ENCODE measurements around the gene RASD1. TPM values are rescaled to one million over a fixed set of nuclear protein-coding genes. Genes with fewer than 3 reads are reported as not detected.

Gene RASD1
- total RNA-seq, 1 donor from 2014 or later = 0.31 TPM

DNA sequence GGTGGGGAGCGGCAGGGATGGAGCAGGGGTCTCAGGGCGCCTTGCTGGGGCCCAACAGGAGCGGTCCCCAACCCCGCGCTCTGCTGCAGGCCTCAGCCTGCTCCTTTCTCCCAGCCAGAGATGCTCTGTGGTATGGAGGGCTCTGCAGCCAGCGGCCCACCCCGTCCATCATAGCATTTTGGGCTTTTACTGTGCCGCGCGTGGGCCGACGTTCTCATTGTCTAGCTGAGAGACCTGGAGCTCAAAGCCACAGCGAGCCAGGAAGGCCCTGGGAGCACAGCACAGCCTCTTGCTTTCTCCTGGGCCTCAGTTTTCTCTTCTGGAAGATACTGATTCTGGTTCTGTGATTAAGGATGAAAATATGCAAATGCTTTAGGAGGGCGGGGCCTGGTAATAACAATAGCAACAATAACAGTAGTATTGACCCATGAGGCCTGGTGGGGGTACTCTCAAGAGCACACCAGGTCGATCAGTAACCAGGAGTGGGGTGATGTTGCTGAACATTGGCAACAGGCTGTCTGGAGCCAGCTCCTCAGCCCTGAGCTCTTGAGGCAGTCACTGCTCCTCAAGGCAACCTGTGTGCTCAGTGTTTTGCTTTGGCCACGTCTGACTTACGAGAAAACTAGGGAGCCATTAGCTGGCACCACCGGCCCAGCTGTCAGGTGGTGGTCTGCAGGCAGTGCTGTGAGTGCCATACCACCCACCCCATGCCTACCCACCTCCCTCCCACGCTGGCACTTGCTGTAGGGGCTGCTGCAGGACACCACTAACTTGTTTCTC is 1.1 kb upstream of the RASD1 start:
- no peaks in the 10 kb centered on the region for H3K9me3 Mint-ChIP-seq (ENCODE audit: unreplicated experiment)
- no peak for DNase-seq (ENCODE audit: low spot score)
- peaks cover 15% of the 10 kb centered on the region for H3K27me3 Mint-ChIP-seq (ENCODE audit: unreplicated experiment)
- TF ChIP-seq CTCF (IDR thresholded peaks at IDR 0.05; ENCODE audit: unreplicated experiment) = no peak
- H3K4me3 Mint-ChIP-seq (ENCODE audit: unreplicated experiment) = peak overlapping the region; percentile 79
- H3K27ac Mint-ChIP-seq (ENCODE audit: unreplicated experiment) = no peak overlapping the region
- H3K36me3 Mint-ChIP-seq (ENCODE audit: low read depth, unreplicated experiment) = peaks cover 4% of the 10 kb centered on the region
- peaks cover 9% of the 10 kb centered on the region for H3K4me1 Mint-ChIP-seq (ENCODE audit: unreplicated experiment)

- no peak for TF ChIP-seq CTCF (IDR thresholded peaks at IDR 0.05; ENCODE audit: unreplicated experiment)
- Mint-ChIP-seq H3K36me3 (ENCODE audit: low read depth, unreplicated experiment) (peaks cover 12% of the 10 kb centered on the region), H3K27me3 (ENCODE audit: unreplicated experiment) (peaks cover 15% of the 10 kb centered on the region), H3K27ac (ENCODE audit: unreplicated experiment) (no peak overlapping the region), H3K4me3 (ENCODE audit: unreplicated experiment) (peak overlapping the region; percentile 87), H3K9me3 (ENCODE audit: unreplicated experiment) (no peaks in the 10 kb centered on the region), H3K4me1 (ENCODE audit: unreplicated experiment) (peaks cover 9% of the 10 kb centered on the region)
- DNase-seq (ENCODE audit: low spot score) = peak; percentile 31
Observed at GRCh38 chr17:17495536-17496188, 533 bp downstream of the RASD1 start.

DNA sequence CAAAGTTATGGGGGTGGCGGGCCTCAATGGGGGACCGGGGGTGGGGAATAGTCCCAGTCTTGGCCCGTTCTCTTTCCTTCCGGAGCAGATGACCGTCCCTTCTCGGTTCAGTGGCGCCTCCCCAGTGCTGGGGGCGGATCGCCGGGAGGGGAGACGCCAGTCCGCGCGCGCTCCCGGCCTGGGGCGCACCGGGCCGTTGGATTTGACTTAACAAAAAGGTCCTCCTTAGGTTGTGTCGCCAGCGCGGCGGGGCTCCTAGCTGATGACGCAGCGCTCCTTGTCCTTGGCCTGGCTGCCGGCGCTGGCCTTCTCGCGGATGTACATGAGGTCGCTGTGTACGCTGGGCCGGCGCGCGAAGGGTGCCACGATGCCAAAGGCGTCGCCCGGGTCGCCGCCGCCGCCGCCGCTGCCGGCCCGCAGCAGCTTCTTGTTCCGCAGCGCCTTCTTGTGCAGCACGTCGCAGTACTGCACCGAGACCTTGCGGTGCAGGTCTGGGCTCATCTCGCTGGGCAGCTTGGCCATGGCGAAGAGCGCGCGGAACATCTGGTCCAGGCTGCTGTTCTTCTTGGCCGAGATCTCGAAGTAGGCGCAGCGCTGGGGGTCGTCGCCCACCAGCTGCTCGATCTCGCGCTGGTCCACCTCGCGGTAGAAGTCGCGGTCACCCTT is 1.2 kb downstream of the RASD1 start:
- Mint-ChIP-seq H3K36me3 (ENCODE audit: low read depth, unreplicated experiment) (peaks cover 12% of the 10 kb centered on the region), H3K9me3 (ENCODE audit: unreplicated experiment) (no peaks in the 10 kb centered on the region), H3K4me3 (ENCODE audit: unreplicated experiment) (peak overlapping the region; percentile 62), H3K27ac (ENCODE audit: unreplicated experiment) (no peak overlapping the region), H3K4me1 (ENCODE audit: unreplicated experiment) (peaks cover 9% of the 10 kb centered on the region), H3K27me3 (ENCODE audit: unreplicated experiment) (peaks cover 13% of the 10 kb centered on the region)
- TF ChIP-seq CTCF (IDR thresholded peaks at IDR 0.05; ENCODE audit: unreplicated experiment) = no peak
- DNase-seq (ENCODE audit: low spot score) = peak; percentile 45

- Mint-ChIP-seq H3K4me1 (ENCODE audit: unreplicated experiment) (peaks cover 9% of the 10 kb centered on the region), H3K9me3 (ENCODE audit: unreplicated experiment) (no peaks in the 10 kb centered on the region), H3K36me3 (ENCODE audit: low read depth, unreplicated experiment) (peaks cover 12% of the 10 kb centered on the region), H3K4me3 (ENCODE audit: unreplicated experiment) (peak overlapping the region; percentile 62), H3K27ac (ENCODE audit: unreplicated experiment) (no peak overlapping the region), H3K27me3 (ENCODE audit: unreplicated experiment) (peaks cover 13% of the 10 kb centered on the region)
- TF ChIP-seq CTCF (IDR thresholded peaks at IDR 0.05; ENCODE audit: unreplicated experiment) = no peak
- DNase-seq (ENCODE audit: low spot score) = no peak
Observed at GRCh38 chr17:17494499-17494869, 1.7 kb downstream of the RASD1 start.
